HG03439 (cell line): ENCODE results near the gene ZRANB2.
A peak's percentile ranks its signal among the peaks of the same experiment; 100 is the strongest.

ENCODE experiments used
- ATAC-seq: cut with Tn5 transposase; IDR thresholded peaks from one replicate; pipeline ENCODE4 v1.9.1; 2021; ENCODE audit warnings: mild to moderate bottlenecking, moderate library complexity; ENCODE audit not compliant: unreplicated experiment

Gene ZRANB2

DNA sequence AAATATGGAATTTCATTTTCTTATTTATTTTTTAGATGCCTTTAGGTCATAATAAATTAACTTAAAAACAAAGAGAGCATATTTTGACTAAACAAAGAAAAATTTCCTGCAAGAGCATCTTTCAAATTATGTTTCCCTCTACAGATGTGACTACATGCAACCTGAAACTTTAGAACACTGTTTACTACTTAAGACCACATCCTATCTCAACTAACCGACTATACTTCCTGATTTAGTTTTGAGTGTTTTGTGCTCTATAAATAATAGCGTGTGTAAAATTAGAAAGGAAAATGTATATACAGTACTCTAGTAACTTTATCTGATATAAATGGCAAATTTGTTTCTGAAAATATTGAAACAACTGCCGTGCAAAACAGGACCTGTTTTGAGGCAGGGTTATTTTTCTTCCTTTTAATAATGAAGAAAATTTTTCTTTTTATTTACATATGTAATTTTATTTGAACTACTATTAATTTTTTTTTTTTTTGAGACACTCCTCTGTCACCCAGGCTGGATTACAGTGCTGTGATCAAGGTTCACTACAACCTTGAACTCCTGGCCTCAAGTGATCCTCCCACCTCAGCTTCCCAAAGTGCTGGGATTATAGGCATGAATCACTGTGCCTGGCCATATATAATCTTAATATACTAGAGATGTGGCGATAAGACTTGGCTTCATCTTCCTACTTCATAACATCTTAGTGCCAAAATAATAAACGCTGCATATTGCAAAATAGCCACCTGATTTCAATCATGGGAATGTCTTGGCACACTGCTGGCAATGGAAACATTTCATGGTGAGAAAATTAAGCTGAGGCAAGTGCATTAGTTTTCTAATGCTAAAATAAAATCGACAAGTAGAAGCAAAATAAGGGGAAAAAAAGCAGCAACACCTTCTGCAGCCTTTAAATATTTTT is 12.3 kb downstream of the ZRANB2 start:
- ATAC-seq, result peak; percentile 62

DNA sequence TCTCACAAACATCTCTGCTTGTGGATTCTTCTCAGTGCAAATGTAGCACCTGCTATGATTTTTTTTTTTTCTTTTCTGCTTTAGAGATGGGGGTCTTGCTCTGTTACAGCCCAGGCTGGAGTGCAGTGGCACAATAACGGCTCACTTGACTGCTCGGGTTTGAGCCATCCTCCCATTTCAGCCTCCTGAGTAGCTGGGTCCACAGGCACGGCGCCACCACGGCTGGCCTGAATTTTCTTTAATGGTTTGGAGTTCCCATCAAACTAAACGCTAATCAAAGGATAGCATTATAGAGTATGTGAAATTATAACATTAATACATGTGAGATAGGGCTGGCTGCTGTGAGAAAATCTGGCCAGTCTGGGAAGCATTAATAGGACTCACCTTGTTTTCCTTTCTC is 26.0 kb downstream of the ZRANB2 start:
- no peak for ATAC-seq

DNA sequence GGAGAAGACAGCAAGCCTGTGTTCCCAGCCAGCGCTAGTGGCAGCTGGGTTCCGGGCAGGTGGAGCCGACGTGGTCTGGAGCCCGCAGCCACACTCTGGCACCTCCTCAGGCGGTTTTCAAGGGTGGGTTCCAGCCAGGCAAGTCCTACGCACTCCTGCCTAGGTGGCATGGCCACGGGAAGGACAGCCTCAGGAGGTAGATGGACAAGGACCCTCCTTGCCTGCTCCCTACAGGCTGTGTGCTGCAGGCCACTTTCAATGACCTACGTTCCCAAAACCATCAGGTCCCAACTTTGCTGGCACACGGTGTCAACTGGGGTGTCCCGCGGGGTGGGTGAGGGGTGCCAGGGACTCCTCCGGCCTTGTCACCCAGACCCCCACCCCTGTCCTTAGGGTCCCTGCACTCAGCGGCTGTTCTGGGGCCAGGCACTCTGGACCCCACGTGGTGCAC is 26.5 kb downstream of the ZRANB2 start:
- ATAC-seq, result no peak

DNA sequence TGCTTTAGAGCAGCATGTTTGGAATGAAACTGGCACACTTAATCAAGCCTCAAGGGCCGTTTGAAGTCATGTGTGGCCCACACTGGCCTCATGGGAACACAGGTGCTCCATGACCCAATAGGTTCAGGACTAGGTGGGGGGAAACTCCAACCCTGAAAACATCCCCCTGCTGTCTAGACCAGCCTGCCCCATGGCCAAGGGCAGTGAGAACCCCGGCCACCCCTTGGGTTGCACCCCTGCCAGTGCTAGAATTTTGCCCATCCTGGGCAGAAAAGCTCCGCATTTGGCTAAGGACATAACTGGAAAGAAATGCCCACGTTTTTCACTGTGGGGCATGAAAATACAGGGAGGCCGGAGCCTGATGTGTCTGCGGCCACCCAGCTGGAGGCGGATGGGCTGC is 27.1 kb downstream of the ZRANB2 start:
- ATAC-seq, result no peak

DNA sequence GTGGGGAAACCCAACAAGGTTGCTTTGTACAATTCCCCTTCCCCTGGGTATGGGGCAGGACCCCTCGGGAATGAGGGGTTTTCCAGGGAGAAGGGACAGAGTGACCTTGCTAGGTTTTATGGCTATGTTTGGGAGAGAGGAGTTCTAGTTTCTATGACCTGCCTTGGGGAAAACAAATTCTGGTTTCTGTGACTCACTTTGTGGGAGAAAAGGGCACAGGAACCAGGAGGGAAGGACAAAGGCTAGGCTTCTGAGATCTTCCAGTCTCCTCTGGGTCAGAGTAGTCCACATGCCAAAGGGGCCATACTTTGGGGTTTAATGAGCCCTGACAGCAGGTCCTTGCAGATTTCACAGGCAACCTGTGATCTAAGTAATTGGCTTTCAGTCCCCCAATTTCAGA is 27.7 kb downstream of the ZRANB2 start:
- ATAC-seq, result no peak

DNA sequence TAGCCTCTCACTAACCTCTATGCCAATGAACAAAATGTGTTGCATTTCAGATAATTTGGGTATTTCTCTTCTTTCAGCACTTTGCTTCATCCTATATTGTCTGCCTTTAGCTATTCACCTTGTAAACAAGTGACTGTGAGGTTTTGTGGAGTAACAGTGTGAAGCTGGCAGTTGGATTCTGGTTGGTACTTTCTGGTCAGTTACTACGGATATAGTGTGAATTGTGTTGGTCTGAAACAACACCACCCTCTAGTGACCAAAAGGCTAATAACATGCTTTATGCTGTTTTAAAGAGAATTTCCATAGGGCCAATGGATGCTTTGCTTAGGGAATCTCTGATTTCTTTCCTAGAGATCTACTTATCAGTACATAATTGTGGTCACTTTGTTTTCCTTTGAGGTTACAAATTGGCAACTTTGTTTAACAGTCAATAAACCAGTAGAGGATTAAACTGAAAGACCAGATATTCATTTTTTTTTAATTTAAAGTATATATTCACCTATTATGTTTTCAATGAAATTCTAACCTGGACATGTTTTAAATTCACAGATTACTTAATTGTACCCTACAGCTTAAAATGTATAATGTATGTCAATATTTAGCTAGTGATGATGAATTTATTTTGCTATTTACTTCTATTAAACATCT is 30.8 kb downstream of the ZRANB2 start:
- peak; percentile 73 for ATAC-seq

DNA sequence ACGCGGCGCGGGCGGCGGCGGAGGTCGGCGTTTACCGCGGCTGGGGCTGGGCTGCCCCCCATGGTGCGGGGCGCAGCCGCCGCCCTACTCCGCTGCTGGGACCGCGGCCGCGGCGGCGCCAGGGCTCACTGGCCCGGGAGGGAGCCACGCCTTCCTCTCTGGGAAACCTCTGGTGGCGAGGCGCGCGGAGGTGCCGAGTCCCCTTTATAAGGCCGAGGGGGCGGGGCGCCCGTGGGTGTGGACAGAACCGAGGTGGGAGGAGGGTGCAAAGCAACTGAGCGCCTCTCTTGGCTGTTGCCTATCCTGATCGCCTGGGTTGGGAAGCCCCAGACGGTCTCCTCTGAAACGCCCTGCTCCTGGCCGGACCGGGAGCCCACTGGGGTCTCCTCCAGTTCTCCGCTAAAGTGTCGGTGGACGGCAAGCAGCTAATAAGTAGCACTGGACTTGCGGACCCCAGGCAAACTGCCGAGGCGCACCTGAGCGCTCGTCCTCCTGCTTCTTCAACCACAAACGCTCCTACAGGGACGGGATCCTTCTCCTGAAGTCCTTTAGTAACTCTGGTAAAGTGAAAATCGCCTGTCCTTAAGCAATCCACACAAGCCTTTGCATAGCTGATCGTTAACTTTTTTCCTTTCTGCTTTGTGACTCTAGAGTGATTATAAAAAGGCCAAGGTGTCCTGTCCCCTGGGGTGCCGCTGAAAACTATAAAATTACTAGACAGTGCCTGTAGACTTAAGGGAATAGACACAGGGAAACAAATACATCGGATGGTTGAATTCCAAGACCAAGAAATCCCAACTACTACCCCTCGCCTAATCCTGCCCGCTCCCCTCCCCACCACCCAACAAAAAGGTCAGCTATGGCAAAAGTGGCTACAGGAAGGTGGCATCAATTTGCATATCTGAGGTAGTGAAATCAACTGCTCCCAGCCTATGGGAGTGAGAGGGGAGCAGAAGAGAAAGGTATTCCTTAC is 32.9 kb downstream of the ZRANB2 start, which contains the start of gene PTGER3:
Gene PTGER3, minus strand, starts transcription at position 182 of the 973 bp plus-strand sequence. CDS start 239 bp downstream, outside the sequence.
- peak; percentile 37 for ATAC-seq

DNA sequence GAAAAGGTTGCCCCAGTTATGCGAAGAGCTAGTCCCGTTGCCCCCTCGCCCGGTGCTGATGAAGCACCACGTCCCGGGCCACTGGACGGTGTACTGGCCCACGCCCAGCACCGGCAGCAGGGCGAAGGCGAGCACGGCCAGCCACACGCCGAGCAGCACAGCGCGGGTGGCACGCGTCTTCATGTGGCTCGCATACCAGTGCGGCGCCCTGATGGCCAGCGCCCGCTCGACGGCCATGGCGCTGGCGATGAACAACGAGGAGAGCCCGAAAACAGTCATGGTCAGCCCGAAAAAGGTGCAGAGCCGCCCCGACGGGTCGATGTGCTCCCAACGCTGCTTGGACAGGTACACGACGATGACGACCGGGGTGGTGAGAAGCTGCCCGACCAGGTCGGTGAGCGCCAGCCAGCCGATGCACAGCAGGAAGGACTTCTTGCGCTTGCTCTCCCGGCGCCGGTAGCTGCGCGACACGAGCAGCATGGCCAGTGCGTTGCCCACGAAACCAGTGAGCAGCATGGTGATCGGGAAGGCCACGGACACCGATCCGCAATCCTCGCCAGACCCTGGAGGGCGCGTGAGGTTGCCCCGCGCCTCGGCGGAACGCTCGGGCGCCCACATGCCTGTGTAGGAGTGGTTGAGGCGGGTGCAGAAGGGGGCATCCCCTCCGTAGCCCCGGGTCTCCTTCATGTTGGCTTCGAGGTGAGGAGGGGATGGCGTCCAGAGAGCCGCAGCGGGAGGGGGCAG is 33.8 kb downstream of the ZRANB2 start:
- ATAC-seq, result peak; percentile 26

DNA sequence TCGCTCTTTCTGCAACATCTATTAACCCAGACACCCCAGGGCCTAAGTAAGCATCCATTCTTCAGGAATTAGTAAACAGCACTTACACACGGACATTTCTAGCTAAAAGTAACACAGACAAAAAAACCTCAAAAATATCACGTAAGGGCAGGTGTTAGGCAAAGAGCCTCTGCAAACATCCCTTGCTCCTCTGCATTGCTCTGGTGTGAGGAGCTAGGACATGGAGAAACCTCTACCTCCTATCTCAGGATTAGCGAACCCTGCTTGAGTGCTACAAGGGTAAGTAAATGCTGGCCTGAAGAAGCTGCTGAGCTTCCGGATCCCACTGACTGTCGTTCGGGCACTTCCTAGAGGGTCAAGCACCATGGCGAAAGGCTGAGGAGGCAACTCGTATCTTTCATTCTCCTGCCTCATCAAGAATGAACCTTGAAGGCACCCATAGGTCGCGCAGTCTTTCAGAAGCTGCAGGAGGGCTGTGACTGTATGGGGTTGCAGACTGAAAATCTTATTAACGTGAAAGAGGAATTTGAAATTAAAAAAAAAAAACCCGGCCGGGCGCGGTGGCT is 35.3 kb downstream of the ZRANB2 start:
- ATAC-seq, result no peak

DNA sequence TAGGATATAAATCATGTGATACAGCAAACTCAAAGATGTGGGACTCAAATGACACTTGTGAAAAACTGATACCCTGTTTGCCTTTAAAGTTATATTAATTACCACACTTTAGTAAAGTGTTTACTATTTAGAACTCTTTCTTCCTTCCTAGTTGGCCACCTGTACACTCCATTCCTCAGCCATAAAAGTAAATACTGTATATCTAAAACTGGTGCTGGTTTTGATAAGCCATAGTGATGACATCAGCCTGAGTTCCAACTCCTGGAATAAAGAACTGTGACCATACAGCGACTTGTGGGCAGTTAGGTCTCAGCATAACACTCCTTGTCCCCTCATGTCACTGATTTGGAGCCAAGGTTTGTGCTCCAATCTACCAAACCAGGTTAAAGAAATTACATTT is 36.0 kb downstream of the ZRANB2 start:
- no peak for ATAC-seq

DNA sequence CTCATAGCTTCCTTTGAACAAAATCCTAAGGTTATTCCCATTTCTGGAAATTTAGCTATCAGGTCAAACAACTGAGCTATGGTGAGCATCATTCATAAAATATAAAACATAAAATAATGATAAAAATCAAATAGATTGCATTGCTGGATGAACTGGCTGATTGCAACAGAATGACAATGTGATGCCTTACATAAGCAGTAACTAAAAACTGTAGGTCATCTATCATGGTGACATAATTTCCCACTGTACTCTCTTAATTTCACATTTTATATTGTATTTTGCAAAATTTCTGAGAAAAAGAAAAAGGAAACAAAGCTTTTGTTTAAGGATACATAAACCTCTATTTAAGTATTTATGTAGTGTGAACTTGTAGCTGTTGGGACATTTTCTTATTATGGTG is 37.8 kb downstream of the ZRANB2 start:
- no peak for ATAC-seq

DNA sequence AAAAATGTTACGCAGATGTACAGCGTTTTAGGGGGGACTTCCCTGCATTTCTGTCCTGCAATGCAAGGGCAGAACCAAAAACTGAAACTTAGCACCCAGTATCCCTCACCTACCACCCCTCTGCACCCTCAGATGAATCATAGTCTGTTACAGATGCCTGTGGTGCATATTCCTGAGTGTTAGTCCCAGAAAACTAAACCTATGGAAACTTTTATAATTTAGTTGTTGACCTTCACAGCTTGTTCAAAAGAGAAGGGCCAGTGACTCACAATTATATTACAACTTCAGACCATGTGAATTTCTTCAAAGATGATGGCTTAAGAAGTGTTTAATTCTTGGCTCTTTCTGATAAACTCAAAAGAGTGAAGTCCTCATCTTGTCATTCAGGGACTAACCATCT is 39.0 kb downstream of the ZRANB2 start:
- ATAC-seq, result no peak

DNA sequence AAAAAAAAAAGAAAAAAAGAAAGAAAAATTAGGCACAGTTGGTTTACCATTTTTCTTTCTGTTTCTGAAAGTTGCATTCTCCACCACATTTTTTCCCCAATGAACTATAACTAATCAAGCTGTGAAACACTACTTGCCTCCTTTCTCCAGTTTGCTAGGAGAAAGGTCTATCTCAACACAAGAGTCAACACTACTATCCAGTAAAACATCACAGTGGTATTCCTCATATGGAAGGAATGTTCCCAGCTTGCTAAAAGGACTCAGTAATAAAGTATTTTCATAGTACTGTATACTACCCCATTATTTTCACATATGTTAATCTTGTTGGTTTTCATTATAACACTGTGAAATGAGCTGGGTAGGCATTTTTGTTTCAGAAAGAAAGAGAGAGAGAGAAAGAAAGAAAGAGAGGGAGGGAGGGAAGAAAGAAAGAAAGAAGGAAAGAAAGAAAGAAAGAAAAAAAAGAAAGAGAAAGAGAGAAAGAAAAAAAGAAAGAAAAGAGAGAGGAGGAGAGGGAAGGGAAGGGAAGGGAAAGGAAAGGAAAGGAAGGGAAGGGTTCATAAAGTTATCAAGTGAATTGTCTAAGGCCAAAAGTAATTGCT is 41.1 kb downstream of the ZRANB2 start:
- no peak for ATAC-seq

DNA sequence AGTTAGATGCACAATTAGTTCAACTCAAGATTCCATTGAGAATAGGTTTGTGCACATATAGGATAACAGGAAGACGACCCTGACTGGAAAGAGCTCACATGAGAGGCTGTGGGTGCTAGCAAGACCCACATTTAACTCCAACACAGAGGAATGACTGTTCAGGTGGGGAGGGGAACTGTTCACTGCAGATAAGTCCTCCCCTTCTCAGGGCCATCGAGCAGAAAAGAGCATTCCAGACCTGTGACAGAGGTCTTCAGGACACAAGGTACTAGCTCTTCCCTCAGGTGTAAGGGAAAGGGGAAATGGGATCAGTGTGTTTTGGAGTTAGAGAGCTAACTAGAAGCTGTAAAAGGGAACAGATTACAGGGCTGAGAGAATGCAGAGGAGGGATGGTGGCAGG is 41.9 kb downstream of the ZRANB2 start:
- ATAC-seq, result no peak

DNA sequence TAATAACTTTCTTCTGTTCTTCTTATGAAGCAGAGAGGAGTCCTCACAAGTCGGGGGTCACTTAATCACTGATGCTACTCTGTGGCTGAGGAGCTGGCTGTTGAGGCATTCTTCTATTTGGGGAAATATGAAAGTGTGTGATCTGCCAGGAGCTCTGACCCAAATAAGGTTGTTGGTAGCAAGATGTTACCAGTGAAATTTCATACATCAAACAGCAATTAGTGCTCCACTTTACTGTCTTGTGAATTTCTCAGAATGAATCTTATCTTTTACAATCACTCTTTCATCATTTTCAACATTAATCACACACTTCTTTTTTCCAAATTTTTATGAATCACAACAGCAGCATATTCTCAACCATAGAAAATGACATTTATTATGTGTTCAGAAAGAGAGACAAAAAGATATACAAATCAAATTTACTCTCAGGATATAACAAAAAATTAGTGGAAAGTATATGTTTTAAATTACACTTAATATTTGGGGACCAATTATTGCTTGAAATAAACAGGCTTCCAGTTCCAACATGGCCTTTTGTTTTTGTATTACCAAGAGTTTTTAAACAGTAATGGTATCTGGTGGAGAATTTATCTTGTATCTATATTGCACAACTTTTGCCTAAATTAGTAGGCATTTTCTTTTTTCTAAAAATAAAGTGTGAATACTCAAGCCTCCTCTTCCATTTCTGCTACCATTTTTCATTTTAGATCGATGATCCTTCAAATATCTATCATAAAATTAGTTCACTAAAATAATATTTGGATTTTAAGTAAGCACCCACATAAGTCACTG is 42.8 kb downstream of the ZRANB2 start:
- ATAC-seq, result no peak

DNA sequence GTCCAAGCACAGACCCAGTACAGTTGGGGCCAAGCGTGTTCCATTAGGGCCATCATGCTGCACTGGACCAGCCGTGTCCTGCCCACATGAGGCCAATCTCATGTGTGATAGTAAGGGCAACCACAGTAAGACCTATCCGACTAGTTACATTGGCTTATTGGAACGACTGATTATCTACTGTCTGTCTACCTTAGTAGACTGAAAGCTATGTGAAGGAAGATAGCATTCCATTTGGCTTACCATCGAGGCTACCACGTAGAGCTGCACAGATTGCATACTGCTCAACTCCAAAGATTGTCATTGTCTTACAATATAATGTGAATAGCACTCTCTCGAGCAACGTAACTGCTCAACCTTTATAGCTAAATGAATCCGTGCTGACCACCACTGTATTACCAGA is 43.8 kb downstream of the ZRANB2 start:
- ATAC-seq, result no peak

DNA sequence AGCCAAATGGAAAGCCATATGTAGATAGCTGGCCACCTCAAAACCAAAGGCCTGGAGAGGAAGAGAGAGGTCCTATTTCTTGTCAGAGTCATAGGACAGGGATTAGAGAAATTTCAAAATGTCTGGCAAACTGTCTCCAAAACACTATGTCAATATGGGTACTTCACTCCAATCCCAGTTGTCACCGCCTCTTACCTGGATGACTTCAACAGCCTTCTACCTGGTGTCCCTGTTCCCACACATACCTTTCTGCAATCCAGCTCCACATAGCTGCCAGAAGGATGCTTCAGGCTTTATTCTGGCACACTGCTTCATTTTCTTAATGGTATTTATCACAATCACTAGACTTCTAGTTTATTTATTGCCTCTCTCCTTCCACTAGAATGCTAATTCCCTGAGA is 47.7 kb downstream of the ZRANB2 start:
- no peak for ATAC-seq

DNA sequence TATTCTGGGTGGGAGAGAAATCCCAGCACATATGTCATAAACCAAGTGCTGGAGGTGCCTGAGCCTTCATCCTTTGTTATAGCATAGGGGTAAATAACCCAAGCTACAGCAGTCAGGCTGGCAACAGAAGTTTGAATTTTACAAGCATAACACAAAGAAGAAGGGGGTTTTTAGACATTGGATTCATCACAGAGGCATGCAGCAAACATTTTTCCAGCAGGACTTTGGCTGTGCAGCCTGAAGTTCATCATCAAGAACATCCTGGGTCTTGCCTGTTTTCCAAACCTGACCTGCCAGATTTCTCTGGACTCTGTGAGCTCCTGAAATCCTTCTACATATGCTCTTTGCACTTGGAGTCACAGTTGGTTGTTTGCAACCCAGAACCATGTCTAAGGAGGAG is 49.4 kb downstream of the ZRANB2 start:
- ATAC-seq, result no peak

DNA sequence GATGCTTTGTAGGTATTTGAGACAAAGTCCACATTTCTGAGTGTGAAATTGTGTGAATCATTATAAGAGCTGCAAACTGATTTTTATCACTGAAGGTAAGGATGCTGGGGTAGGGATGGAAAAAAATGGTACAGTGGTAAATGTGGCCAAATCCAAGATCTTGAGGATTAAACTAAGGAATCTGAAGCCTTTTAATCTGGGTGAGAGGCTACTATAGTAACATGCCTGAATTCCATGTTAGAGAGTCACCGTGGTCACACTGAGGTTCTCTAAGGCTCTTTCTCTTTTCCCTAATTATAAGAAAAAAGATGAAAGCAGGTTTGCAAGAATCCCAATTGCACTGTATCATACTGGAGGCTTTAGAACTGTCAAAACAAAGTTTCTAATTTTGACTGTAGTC is 50.8 kb downstream of the ZRANB2 start:
- ATAC-seq, result no peak
